ENCODE measurements around the gene EP300.

- no peak for TF ChIP-seq CTCF (IDR thresholded peaks at IDR 0.05)
- no peak for TF ChIP-seq POLR2A (IDR thresholded peaks at IDR 0.05)
These were observed 6.6 kb downstream of the EP300 start for GRCh38 chr22:41099036-41099435.

Measured in testis (tissue), 2 donors.